Suprapubic skin (tissue), 4 donors: ENCODE data around the gene UNC50.

ENCODE experiments used
- CTCF ChIP-seq, 2 donors: fragments of 200-600 bp in 1 of 2; fragments of 450-650 bp in 1 of 2; sonication (generic) in 1 of 2; IDR thresholded peaks; one replicate each; pipeline ENCODE4 v1.5.1; 2016 to 2019; ENCODE audit warnings: antibody characterized with exemption in 2 of 2, mild to moderate bottlenecking in 1 of 2, moderate library complexity in 1 of 2
- EP300 ChIP-seq: sonication (generic); formaldehyde crosslinking; IDR thresholded peaks from one replicate; pipeline ENCODE4 v1.6.1; 2017; ENCODE audit warnings: antibody characterized with exemption
- POLR2A ChIP-seq, 2 donors: fragments of 450-650 bp; IDR thresholded peaks; one replicate each; pipeline ENCODE4 v1.6.1; 2017; ENCODE audit warnings: antibody characterized with exemption in 2 of 2, mild to moderate bottlenecking in 2 of 2, moderate library complexity in 2 of 2
- POLR2AphosphoS5 ChIP-seq, 3 donors: sonication (generic); formaldehyde crosslinking; IDR thresholded peaks; one replicate each; pipeline ENCODE4 v1.6.1; 2017; ENCODE audit warnings: antibody characterized with exemption in 3 of 3

- no peak for TF ChIP-seq CTCF (IDR thresholded peaks at IDR 0.05)
- no peak for TF ChIP-seq POLR2A (IDR thresholded peaks at IDR 0.05)
- no peak for TF ChIP-seq EP300
- no peak for TF ChIP-seq POLR2AphosphoS5 (IDR thresholded peaks at IDR 0.05)
These were observed 30.2 kb upstream of the UNC50 start for GRCh38 chr2:98578231-98578630.
